ENCODE measurements around the gene SLC25A30.

SLC25A30 gene

GRCh38 chr13:45417790-45418534, at the start of gene SLC25A30:
Gene SLC25A30 (minus strand): TSS chr13:45418373. CDS start chr13:45411425, 6,948 bp downstream.
- H3K4me3 ChIP-seq (ENCODE audit: low read depth, low read length): peak within 1 kb of the TSS; percentile 78
- peak; percentile 62 for DNase-seq (ENCODE audit: low read depth)
- in situ Hi-C loops (cut with HindIII; ENCODE audit: low sequenced_read_pairs): no loop called here
- TF ChIP-seq CTCF (IDR thresholded peaks at IDR 0.05; ENCODE audit: low read depth, low read length, missing control alignments): no peak

- peak overlapping the region; percentile 88 for H3K4me3 ChIP-seq (ENCODE audit: low read depth, low read length)
- in situ Hi-C loops (cut with HindIII; ENCODE audit: low sequenced_read_pairs): no loop called here
- TF ChIP-seq CTCF (IDR thresholded peaks at IDR 0.05; ENCODE audit: low read depth, low read length, missing control alignments): no peak
- DNase-seq (ENCODE audit: low read depth): no peak
Measured at GRCh38 chr13:45466359-45466758, 48.2 kb upstream of the SLC25A30 start.

GRCh38 chr13:45464687-45465453, 46.7 kb upstream of the SLC25A30 start, which contains the start of gene COG3:
Gene COG3 (plus strand): TSS chr13:45464939. CDS start chr13:45465037, 98 bp downstream.
- no peak for TF ChIP-seq CTCF (IDR thresholded peaks at IDR 0.05; ENCODE audit: low read depth, low read length, missing control alignments)
- peak within 1 kb of the TSS; percentile 88 for H3K4me3 ChIP-seq (ENCODE audit: low read depth, low read length)
- peak; percentile 94 for DNase-seq (ENCODE audit: low read depth)
- in situ Hi-C loops (cut with HindIII; ENCODE audit: low sequenced_read_pairs): no loop called here

GRCh38 chr13:45464141-45464686, 46.0 kb upstream of the SLC25A30 start:
- peak; percentile 55 for TF ChIP-seq CTCF (IDR thresholded peaks at IDR 0.05; ENCODE audit: low read depth, low read length, missing control alignments)
- H3K4me3 ChIP-seq (ENCODE audit: low read depth, low read length): peak overlapping the region; percentile 88
- in situ Hi-C loops (cut with HindIII; ENCODE audit: low sequenced_read_pairs): no loop called here
- no peak for DNase-seq (ENCODE audit: low read depth)

- in situ Hi-C loops (cut with HindIII; ENCODE audit: low sequenced_read_pairs): no loop called here
Measured at GRCh38 chr13:45456196-45456972, 38.2 kb upstream of the SLC25A30 start.

More at GRCh38 chr13:45456196-45456972, 38.2 kb upstream of the SLC25A30 start:
- no peak overlapping the region for H3K4me3 ChIP-seq (ENCODE audit: low read depth, low read length)
- no peak for TF ChIP-seq CTCF (IDR thresholded peaks at IDR 0.05; ENCODE audit: low read depth, low read length, missing control alignments)
- DNase-seq (ENCODE audit: low read depth): no peak

All from astrocyte of the cerebellum (primary cell).